Measurements from ENCODE around the gene ICE2.

DNA sequence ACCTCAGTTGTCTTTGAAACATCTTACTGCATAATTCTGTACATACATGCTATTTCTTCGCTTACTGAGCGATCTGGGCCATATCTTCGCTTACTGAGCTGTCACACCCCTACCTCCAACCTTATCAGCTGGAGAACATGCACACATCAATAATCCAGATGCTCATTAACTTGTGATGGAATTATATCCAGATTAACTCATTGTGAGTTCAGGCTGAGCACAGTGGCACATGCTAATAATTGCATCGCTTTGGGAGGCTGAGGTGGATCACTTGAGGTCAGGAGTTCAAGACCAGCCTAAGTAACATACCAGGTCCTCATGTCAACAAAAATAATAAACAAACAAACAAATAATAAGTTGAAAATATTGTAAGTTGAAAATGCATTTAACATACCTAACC lies 61.8 kb downstream of the ICE2 start:
- TF ChIP-seq EZH2phosphoT487 (IDR thresholded peaks at IDR 0.05; ENCODE audit: low read length) (no peak), EZH2 (optimal IDR thresholded peaks at IDR 0.05; ENCODE audit: low read depth, low read length) (no peak)
- TF ChIP-seq, protein P1, sequence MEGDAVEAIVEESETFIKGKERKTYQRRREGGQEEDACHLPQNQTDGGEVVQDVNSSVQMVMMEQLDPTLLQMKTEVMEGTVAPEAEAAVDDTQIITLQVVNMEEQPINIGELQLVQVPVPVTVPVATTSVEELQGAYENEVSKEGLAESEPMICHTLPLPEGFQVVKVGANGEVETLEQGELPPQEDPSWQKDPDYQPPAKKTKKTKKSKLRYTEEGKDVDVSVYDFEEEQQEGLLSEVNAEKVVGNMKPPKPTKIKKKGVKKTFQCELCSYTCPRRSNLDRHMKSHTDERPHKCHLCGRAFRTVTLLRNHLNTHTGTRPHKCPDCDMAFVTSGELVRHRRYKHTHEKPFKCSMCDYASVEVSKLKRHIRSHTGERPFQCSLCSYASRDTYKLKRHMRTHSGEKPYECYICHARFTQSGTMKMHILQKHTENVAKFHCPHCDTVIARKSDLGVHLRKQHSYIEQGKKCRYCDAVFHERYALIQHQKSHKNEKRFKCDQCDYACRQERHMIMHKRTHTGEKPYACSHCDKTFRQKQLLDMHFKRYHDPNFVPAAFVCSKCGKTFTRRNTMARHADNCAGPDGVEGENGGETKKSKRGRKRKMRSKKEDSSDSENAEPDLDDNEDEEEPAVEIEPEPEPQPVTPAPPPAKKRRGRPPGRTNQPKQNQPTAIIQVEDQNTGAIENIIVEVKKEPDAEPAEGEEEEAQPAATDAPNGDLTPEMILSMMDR (IDR thresholded peaks at IDR 0.05; ENCODE audit: low read length): no peak
